ENCODE results near the gene SEMA6B. TPM values are rescaled to one million over a fixed set of nuclear protein-coding genes. Genes with fewer than 3 reads are reported as not detected.

Gene SEMA6B
- total RNA-seq, 4 donors from 2014 or later = 3.7 to 22.5 (median 14.2) TPM

- 81% methylated on average over 4 of the region's 8 CpGs for WGBS
- Histone ChIP-seq H3K36me3 (no peaks in the 10 kb centered on the region), H3K4me3 (no peak overlapping the region), H3K27ac (replicated peaks in 1 of 4) (no peak overlapping the region), H3K9me3 (no peaks in the 10 kb centered on the region), H3K27me3 (peaks cover 4 to 97% (median 47%) of the 10 kb centered on the region in 4 donors), H3K4me1 (peaks cover 17 to 42% (median 34%) of the 10 kb centered on the region in 4 donors)
- DNase-seq (ENCODE audit: extremely low spot score) = no peak
- intact Hi-C loops (cut with DNase I) = loop anchor here (5.0 kb wide), 1 partner anchor 58 kb away; the partner anchor contains the start of gene TNFAIP8L1
- TF ChIP-seq EP300 (IDR thresholded peaks at IDR 0.05) (no peak), POLR2AphosphoS5 (IDR thresholded peaks at IDR 0.05) (no peak), POLR2A (IDR thresholded peaks at IDR 0.05; ENCODE audit: low read depth) (no peak)
- TF ChIP-seq, protein P1, sequence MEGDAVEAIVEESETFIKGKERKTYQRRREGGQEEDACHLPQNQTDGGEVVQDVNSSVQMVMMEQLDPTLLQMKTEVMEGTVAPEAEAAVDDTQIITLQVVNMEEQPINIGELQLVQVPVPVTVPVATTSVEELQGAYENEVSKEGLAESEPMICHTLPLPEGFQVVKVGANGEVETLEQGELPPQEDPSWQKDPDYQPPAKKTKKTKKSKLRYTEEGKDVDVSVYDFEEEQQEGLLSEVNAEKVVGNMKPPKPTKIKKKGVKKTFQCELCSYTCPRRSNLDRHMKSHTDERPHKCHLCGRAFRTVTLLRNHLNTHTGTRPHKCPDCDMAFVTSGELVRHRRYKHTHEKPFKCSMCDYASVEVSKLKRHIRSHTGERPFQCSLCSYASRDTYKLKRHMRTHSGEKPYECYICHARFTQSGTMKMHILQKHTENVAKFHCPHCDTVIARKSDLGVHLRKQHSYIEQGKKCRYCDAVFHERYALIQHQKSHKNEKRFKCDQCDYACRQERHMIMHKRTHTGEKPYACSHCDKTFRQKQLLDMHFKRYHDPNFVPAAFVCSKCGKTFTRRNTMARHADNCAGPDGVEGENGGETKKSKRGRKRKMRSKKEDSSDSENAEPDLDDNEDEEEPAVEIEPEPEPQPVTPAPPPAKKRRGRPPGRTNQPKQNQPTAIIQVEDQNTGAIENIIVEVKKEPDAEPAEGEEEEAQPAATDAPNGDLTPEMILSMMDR (IDR thresholded peaks at IDR 0.05) = no peak
These were observed 19.9 kb upstream of the SEMA6B start for GRCh38 chr19:4579389-4579788.

- H3K4me1 ChIP-seq = peaks cover 13 to 36% (median 28%) of the 10 kb centered on the region in 4 donors
- WGBS = 72% methylated on average over 11 of the region's 11 CpGs
These were observed 19.2 kb upstream of the SEMA6B start for GRCh38 chr19:4578552-4579248.

GRCh38 chr19:4577020-4577782 lies 17.7 kb upstream of the SEMA6B start:
- DNase-seq (ENCODE audit: extremely low spot score) = no peak

More at GRCh38 chr19:4578552-4579248, 19.2 kb upstream of the SEMA6B start:
- Histone ChIP-seq H3K4me3 (no peak overlapping the region), H3K36me3 (no peaks in the 10 kb centered on the region), H3K9me3 (no peaks in the 10 kb centered on the region), H3K27me3 (peaks cover 4 to 97% (median 44%) of the 10 kb centered on the region in 4 donors), H3K27ac (replicated peaks in 1 of 4) (no peak overlapping the region)
- intact Hi-C loops (cut with DNase I) = loop anchor here (5.0 kb wide), 1 partner anchor 59 kb away; the partner anchor contains the start of gene TNFAIP8L1
- TF ChIP-seq POLR2AphosphoS5 (IDR thresholded peaks at IDR 0.05) (no peak), POLR2A (IDR thresholded peaks at IDR 0.05; ENCODE audit: low read depth) (no peak), EP300 (IDR thresholded peaks at IDR 0.05) (no peak)
- TF ChIP-seq, protein P1 (IDR thresholded peaks at IDR 0.05) = no peak
- no peak for DNase-seq (ENCODE audit: extremely low spot score)

More at GRCh38 chr19:4577020-4577782, 17.7 kb upstream of the SEMA6B start:
- no peak overlapping the region for H3K27ac ChIP-seq (replicated peaks in 1 of 4)
- H3K4me3 ChIP-seq = no peak overlapping the region
- H3K36me3 ChIP-seq = no peaks in the 10 kb centered on the region
- TF ChIP-seq POLR2AphosphoS5 (IDR thresholded peaks at IDR 0.05) = no peak
- no peak for TF ChIP-seq EP300 (IDR thresholded peaks at IDR 0.05)
- TF ChIP-seq POLR2A (IDR thresholded peaks at IDR 0.05; ENCODE audit: low read depth) = no peak
- TF ChIP-seq, protein P1 (IDR thresholded peaks at IDR 0.05) = no peak
- H3K27me3 ChIP-seq = peaks cover 4 to 92% (median 38%) of the 10 kb centered on the region in 4 donors
- H3K9me3 ChIP-seq = no peaks in the 10 kb centered on the region
- intact Hi-C loops (cut with DNase I) = loop anchor here (5.0 kb wide), 1 partner anchor 60 kb away; the partner anchor contains the start of gene TNFAIP8L1
- peaks cover 13 to 35% (median 27%) of the 10 kb centered on the region in 4 donors for H3K4me1 ChIP-seq
- 87% methylated on average over 5 of the region's 5 CpGs for WGBS

All from esophagus muscularis mucosa (tissue), 4 donors.